ENCODE data around the gene B4GALNT2. TPM values are rescaled to one million over a fixed set of nuclear protein-coding genes. Genes with fewer than 3 reads are reported as not detected.
"Not testable (repeated sequence)": the region's sequence is repeated elsewhere in the genome, so short reads cannot be mapped to it uniquely, and the experiment has no call there.

Gene B4GALNT2
- total RNA-seq, 1 donor from 2014 or later, result not detected

GRCh38 chr17:49121696-49122292, 10.8 kb upstream of the B4GALNT2 start:
- no peak for DNase-seq (ENCODE audit: extremely low spot score in 2 of 2)
- no peaks in the 10 kb centered on the region for H3K27me3 ChIP-seq
- H3K4me1 ChIP-seq, result no peaks in the 10 kb centered on the region
- no peak overlapping the region for H3K4me3 ChIP-seq
- intact Hi-C loops (cut with DNase I), result no loop called here
- H3K36me3 ChIP-seq, result no peaks in the 10 kb centered on the region
- no peak for TF ChIP-seq CTCF (IDR thresholded peaks at IDR 0.05)
- no peak for TF ChIP-seq POLR2A (IDR thresholded peaks at IDR 0.05)
- H3K27ac ChIP-seq, result no peak overlapping the region
- H3K9me3 ChIP-seq, result no peaks in the 10 kb centered on the region

DNA sequence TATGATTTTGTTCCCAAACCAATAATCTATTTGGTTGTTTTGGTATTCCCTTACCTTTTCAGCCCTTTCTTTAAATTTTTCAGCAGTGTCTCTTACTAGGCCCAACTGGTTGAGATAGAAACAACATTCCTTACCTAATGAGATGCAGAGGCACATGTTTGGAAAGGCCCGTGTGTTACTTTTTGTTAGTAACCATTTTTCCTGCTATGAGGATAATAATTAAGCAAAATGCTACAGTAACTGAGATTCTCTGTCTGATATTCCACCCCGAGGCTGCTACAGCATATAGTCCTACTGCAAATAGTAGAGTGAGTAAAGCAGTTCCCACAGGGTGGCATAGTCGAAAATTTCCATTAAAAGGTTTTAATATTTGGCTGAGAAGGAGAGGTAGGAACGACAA, 10.0 kb upstream of the B4GALNT2 start:
- no peak overlapping the region for H3K4me3 ChIP-seq
- H3K4me1 ChIP-seq, result no peaks in the 10 kb centered on the region
- H3K27ac ChIP-seq, result no peak overlapping the region
- H3K36me3 ChIP-seq, result no peaks in the 10 kb centered on the region
- intact Hi-C loops (cut with DNase I), result no loop called here
- no peaks in the 10 kb centered on the region for H3K27me3 ChIP-seq
- no peak for DNase-seq (ENCODE audit: extremely low spot score in 2 of 2)
- H3K9me3 ChIP-seq, result no peaks in the 10 kb centered on the region
- TF ChIP-seq POLR2AphosphoS5 (IDR thresholded peaks at IDR 0.05; ENCODE audit: insufficient read depth in 1 of 2, low read depth in 1 of 2) (no peak), POLR2A (IDR thresholded peaks at IDR 0.05) (no peak), CTCF (IDR thresholded peaks at IDR 0.05) (no peak)

GRCh38 chr17:49123061-49123460, 9.5 kb upstream of the B4GALNT2 start:
- no peak for TF ChIP-seq POLR2AphosphoS5 (IDR thresholded peaks at IDR 0.05; ENCODE audit: insufficient read depth in 1 of 2, low read depth in 1 of 2)
- Histone ChIP-seq H3K36me3 (no peaks in the 10 kb centered on the region), H3K27ac (no peak overlapping the region), H3K4me3 (no peak overlapping the region), H3K27me3 (no peaks in the 10 kb centered on the region), H3K9me3 (no peaks in the 10 kb centered on the region), H3K4me1 (no peaks in the 10 kb centered on the region)
- DNase-seq (ENCODE audit: extremely low spot score in 2 of 2), result no peak
- intact Hi-C loops (cut with DNase I), result no loop called here

DNA sequence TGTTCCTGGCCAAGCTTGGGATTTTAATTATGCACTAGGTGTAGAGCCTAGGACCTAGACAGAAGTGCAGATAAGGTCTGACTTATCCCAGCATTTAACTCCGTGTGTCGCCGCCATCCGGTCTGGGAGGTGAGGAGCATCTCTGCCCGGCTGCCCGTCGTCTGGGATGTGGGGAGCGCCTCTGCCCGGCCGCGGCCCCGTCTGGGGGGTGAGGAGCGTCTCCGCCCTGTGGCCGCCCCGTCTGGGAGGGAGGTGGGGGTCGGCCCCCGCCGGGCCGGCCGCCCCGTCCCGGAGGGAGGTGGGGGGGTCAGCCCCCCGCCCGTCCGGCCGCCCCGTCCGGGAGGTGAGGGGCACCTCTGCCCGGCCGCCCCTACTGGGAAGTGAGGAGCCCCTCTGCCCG, 7.1 kb upstream of the B4GALNT2 start:
- H3K27me3 ChIP-seq, result no peaks in the 10 kb centered on the region

GRCh38 chr17:49126183-49126859, 6.2 kb upstream of the B4GALNT2 start:
- H3K4me3 ChIP-seq; H3K27me3 ChIP-seq; H3K36me3 ChIP-seq; DNase-seq (ENCODE audit: extremely low spot score in 2 of 2); H3K9me3 ChIP-seq; H3K27ac ChIP-seq; intact Hi-C loops (cut with DNase I); H3K4me1 ChIP-seq: not testable (repeated sequence)

More for the DNA sequence above, 7.1 kb upstream of the B4GALNT2 start:
- Histone ChIP-seq H3K4me3 (no peak overlapping the region), H3K27ac (no peak overlapping the region), H3K9me3 (no peaks in the 10 kb centered on the region), H3K4me1 (no peaks in the 10 kb centered on the region), H3K36me3 (no peaks in the 10 kb centered on the region)
- no peak for DNase-seq (ENCODE audit: extremely low spot score in 2 of 2)
- intact Hi-C loops (cut with DNase I), result no loop called here
- TF ChIP-seq POLR2AphosphoS5 (IDR thresholded peaks at IDR 0.05; ENCODE audit: insufficient read depth in 1 of 2, low read depth in 1 of 2) (no peak), CTCF (IDR thresholded peaks at IDR 0.05) (no peak), POLR2A (IDR thresholded peaks at IDR 0.05) (no peak)

DNA sequence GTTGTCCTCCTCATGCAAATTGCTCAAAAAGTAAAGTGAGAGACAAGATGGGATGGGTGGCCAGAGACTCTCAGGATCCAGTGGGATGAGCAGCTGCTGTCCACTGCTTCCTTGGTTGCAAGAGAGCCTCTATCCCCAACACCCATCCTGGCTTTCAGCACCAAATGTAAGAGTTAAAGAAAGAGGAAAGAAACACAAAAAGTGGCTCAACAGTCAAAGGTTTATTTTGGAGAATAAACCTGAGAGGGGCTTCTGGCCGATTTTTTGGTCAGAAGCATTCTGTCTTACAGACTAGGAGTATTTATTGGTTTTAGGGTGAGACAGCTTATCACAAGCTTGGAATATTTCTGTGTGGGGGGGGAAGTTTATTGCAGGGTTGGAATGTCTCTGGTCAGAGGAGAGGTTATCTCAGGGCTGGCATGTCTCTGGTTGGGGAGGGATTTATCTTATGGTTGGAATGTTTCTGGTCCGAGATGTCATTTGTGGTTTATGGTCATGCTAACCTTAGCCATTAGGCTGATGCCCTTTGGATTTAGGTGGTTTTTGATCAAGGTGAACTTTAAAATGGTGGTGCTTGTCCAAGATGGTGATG, 3.1 kb upstream of the B4GALNT2 start:
- H3K4me1 ChIP-seq, result peaks cover 10% of the 10 kb centered on the region
- intact Hi-C loops (cut with DNase I); H3K27me3 ChIP-seq; H3K27ac ChIP-seq; DNase-seq (ENCODE audit: extremely low spot score in 2 of 2); H3K4me3 ChIP-seq; H3K36me3 ChIP-seq; H3K9me3 ChIP-seq: not testable (repeated sequence)
